ENCODE measurements around the gene ANKRD23.

ANKRD23 gene

DNA sequence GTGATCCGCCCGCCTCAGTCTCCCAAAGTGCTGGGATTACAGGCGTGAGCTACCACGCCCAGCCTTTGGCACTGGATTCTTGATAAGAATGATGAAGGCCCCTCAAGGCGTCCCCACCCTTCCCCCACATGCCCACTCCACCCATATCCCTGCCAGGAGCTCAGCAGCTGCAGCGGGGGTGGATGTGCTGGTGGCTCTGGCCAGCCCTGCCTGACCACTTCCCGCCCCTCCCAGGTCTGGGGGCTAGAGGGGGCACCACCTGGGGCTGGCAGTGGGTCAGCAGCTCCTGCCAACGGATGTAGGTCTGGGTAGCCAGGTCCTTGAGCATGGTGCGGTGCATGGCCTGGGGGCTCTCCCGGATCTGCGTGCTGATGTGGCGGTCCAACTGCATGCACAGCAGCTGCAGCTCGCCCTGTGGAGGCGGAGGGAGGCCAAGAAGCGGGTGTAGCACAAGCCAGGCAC lies 33.8 kb upstream of the ANKRD23 start:
- DNase-seq (ENCODE audit: low read depth, low spot score): peak; percentile 49

DNA sequence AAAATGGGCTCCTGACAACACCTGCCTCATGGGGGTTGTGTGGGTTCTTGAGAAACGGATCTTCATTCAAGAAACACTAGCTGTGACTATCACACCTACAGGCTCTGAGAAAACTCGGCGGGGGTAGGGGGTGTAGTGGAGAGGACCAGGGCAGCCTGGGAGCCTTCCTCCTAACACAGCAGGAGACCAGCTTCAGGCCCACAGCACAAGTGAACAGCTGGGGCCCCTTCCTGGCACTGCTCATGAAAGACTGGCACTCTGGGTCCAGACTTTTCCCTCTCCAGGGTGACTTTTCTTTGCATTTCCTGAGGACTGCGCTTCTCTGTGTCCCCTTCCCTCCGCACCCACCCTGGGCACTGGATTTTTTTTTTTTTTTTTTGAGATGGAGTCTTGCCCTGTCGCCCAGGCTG lies 33.2 kb upstream of the ANKRD23 start:
- no peak for DNase-seq (ENCODE audit: low read depth, low spot score)

DNA sequence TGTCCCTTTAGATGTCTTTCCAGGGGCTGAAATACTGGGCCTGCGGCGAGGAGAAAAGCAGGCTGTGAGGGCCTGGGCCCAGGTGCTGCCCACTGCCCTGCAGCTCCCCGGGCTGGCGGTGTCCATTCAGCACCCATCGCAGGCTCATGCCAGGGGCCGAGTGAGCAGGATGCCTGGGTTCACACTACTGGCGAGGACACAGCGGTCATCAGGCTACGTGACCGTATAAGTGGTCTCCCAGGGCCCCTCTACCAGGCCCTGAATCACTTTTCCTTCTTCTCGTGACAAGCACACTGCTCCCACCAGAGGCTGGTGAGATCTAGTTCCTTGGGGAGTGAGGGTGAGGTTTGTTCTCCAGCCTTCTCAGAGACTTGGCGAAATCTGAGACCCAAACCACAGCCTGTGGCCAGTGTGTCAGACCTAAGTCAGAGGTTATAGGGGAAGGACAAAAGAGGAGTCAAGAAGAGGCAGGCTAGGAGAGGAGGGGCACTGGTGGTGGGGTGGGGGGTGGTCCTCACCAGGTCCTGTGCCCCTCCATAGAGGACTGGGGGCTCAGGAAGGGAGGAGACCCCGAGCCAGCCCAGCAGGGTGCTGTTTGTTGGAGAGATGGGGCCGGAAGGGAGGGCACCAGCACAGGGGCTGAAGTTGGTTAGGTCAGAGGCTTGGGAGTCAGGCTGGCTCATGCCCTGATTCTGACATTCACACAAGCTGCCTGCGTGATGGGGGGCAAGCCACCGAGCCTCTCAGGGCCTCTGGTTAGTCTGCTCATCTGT lies 32.6 kb upstream of the ANKRD23 start:
- no peak for DNase-seq (ENCODE audit: low read depth, low spot score)

DNA sequence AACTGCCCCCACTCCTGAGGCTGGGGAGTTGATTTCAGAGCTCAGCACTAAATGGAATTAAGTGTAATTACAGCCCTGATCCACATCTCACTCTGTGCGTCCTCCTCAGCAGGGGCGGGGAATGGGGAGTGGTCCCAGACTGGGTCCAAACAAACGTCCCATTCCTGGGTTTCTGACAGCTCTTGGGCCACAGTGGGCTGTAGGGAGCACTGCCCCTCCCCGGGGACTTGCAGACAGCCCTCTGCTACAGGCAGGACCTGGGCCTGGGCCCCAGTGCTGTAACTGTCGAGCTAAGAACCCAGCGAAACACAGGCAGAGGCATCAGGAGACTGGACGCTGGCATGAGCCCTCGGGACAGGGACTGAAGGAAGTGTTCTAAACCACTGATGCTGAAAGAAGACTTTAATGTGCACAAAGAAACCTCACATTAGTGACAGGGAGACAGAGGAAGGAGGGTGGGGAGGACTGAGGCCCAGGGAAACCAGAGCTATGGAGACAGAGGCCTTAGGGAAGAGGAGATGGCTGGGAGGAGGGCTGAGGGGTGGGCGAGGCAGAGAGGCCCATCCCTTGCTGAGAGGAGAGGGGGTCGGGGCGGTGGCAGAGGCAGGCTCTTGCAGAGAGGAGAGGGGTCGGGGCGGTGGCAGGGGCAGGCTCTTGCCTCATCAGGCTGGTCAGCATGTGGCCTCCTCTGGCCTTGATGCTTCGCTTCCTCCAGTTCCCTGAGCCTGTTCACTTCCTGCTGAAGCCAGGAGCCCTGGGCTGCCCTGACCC lies 31.9 kb upstream of the ANKRD23 start:
- peak; percentile 75 for DNase-seq (ENCODE audit: low read depth, low spot score)

DNA sequence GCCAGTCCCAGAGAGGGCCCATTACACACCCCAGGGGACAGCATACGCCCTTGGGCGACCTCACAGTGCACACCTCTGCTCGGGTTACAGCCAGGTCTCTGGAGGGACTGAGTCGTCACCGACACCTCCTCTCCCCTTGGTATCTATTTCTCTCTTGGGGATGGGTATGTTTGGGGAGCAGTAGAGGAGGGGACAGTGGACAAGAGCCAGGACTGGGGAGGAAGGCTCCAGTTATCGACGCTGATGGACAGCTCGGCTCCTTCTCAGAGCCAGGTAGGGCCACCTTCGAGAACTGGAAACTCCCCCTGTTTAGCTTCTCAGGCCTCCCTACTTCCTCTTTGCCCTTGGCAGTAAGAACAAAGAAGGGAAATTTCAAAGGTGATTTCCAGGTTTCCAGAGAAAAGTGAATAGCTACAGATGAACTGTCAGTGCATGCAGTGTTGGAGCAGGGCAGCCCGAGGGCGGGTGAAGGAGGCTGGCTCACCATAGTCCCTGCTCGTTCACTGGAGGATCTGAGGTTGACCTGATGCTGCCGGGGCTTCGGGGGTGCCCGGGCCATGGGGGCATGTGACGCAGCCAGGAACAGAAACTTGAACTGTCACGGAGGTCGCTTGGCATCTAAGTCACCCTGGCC lies 30.5 kb upstream of the ANKRD23 start:
- peak; percentile 79 for DNase-seq (ENCODE audit: low read depth, low spot score)

DNA sequence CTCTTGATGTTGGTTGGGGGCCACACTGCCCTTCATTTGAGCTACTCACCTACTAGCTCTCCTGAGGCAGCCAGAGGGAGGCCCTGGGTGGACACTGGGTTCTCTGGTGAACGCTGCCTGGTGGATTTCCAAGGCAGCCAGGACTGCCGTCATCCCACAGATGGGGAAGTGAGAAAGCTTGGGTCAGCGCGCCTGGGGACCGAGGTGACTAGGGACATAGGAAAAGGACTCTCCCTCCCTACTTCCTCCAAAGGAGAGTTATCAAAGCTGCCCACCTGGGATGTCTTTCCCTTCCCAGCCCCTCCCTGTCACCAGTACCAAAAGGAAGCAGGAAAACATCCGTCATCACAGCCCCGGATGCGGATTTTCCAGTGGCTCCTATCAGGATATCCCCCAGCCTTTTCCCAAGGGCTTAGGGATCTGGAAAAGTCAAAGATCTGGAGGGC lies 29.9 kb upstream of the ANKRD23 start:
- peak; percentile 50 for DNase-seq (ENCODE audit: low read depth, low spot score)

DNA sequence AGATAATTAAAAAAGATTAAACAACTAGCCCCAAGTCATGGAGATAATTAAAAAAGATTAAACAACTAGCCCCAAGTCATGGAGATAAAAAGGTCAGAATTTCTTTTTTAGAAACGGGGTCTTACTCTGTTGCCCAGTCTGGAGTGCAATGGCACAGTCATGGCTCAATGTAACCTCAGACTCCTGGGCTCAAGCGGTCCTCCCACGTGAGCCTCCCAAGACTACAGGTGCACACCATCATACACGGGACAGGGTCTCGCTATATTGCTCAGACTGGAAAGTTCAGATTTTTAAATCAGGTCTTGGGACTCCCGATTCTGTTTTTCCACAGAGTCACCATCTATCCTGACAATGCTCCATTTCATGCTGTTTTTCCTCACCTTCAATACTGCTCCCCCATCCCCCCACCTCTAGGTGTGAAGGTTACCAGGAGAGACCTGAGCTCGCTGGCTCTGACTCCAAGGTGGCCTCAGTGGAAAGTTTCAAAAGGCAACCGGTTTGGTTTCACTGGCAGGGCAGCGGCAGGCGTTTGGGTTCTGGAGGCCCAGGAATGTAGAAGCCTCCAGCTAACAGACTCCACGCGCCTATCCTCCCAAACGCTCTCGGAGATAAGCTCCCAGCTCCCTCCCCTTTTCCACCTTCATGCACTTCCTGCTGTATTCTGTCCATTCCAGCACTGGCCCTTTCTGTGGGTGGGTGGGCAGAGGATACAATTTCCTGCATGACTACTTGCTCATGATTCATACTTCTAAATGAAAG lies 28.9 kb upstream of the ANKRD23 start:
- DNase-seq (ENCODE audit: low read depth, low spot score): peak; percentile 88

DNA sequence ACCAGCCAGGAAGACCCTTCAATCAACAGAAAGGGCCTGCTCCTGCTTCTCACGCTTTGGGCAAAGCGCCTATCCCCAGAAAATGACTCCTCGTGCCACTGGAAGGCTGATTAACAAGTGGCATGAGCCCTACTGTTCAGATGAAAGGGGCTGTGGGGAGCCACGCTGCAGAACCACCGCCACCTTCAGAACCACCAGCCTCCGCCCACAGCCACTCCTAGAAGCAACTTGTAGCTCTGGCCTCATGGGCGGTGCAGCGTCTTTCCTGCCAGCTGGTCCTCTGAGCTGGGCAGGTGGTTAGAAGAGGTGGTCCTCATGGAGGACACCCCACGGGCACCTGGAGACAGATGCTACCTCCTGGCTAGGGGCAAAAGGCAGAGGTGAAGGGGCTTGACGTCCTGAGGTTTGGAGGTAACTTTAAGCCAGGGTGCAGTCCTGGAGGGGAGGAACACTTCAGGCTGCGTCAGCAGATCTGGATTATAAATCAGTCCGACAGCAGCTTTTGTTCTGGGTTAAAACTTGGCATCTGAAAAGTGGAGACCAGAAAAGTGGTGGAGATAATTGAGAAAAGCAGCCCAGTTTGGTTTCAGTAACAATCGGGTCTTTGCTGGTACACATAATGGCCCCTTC lies 26.9 kb upstream of the ANKRD23 start:
- peak; percentile 51 for DNase-seq (ENCODE audit: low read depth, low spot score)

DNA sequence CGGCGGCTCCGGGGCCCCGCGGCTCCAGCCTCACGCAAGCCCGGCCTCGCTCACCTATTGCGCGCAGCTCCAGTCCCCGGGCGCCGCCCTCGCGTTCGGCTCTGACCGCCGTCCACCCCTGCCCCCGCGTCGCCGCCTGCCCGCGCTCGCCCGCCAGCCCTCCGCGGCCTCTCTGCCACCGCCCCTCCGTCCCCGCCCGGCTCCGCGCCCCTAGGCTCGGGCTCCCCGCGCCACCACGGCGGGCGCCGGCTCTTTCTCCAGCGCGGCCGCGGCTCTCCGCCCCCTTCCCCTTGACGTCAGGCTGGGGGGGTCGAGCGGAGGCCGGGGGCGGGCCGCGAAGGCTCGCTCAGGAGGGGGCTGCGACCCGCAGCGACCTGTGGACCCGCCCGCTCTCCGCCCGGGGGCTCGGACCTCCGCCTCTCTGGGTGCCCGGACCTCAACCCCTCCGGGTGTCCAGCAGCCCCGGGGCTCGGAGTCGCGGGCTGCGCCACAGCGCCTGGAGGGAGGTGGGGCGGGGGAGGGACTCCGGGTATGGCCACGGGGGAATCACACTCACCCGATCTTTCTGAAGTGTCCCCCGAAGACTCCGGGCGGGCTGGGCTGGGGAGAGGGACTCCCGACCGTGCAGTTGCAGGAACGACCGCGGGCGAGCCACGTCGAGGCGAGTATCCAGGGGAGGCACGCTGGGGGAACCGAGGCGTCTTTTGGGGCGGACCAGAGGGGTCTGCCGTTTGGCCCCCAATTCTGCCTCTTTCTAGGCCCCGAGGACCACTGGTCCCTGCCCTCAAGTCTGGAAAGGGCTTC lies 26.2 kb upstream of the ANKRD23 start, which contains the start of gene SEMA4C:
Gene SEMA4C (minus strand): TSS at position 259 of the 804 bp plus-strand sequence. CDS start 2,194 bp downstream, outside the sequence.
- peak; percentile 47 for DNase-seq (ENCODE audit: low read depth, low spot score)

DNA sequence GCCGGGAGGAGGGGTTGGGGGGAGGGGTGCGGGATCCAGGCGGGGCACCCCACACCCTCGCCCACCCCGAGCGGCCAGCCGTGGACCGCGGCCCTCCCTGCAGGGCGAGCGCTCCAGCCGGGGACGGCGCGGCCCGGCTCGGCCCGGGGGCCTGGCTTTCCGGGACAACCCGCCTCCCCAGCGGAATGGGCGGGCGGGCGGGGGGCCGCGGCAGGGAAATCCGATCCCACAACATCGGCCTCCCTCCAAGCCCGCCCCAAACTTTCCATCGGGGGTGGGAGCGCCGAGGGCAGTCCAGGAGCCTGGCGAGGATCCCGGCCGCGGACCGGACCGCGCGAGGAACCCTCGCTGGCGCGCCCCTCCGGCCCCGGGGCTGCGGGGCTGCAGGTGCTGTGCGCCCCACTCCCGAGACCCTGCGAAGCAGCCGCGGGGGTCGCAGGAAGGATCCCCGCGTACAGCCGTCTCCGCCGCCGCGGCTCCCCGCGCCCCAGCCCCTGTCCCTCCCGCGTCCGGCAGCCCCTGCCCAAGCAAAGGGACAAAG lies 25.5 kb upstream of the ANKRD23 start:
- DNase-seq (ENCODE audit: low read depth, low spot score): peak; percentile 45

DNA sequence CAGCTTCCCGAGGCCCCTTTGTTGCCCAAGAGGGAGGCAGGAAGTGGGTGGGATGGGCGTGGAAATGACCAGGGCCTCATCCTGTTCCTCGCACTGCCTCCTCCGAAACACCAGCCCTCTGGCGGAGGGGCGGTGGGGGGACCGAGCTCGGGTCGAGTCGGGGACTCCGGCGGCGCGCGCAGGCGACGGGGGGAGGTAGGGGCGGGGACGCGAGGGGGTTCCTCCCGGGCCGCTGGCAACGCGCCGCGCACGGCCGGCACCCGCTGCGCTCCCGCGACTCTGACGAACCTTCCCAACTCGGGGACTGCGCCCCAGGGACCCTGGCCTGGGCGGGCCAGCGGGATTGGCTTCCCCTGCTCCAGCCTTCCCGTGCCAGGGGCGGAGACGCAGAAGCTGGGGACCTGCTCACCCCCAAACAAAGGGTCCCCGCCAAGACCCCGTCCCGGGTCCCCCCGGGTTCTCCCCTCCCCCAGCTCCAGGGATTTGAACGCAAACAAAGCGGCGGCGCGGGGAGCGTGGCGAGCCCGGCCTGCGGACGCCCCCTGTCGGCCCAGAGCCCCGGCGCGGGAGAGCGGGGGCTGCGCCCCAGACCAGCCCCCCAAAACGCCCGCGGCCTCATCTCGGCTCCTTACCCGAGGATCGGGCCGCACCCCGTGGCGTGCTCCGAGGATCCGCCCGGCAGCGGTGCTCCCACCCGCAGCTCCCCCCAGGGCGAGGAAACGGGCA lies 24.9 kb upstream of the ANKRD23 start:
- DNase-seq (ENCODE audit: low read depth, low spot score): peak; percentile 67

DNA sequence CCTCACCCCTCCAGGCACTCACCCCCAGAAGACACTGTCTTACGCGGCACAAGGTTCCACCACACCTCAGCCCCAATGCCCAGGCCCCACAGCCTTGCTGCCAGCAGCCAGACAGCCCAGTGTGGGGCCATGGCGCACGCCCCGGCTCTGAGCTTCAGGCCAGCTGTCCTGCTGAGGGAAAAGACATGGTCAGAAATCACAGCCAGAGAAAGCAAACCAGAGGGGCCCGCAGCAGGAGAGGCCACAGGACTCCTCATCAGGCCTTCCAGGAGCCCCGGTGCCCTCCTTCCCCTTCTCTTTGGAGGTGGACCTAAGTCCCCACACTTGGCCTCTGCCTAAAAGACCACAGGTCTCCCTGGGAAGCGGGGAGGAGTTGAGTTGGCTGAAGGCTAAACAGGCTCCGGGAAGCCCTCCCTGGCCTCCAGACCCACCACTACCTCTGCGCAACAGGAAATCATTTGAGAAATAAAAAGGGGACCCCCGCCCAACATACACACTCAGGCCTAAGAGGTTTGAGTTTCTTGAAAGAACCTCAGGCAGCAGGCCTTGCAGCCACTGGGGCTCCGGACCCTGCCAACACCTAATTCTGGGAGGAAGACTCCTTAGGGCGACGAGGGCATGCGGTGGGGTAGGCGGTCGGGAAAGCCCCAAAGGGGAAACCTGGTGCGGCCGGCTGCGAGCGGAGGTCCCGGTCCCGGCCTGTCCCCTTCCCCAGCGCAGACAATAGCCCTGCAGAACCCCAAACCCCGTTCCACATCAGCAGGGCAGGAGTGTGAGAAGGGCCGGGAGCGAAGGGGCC lies 24.1 kb upstream of the ANKRD23 start:
- peak; percentile 29 for DNase-seq (ENCODE audit: low read depth, low spot score)

DNA sequence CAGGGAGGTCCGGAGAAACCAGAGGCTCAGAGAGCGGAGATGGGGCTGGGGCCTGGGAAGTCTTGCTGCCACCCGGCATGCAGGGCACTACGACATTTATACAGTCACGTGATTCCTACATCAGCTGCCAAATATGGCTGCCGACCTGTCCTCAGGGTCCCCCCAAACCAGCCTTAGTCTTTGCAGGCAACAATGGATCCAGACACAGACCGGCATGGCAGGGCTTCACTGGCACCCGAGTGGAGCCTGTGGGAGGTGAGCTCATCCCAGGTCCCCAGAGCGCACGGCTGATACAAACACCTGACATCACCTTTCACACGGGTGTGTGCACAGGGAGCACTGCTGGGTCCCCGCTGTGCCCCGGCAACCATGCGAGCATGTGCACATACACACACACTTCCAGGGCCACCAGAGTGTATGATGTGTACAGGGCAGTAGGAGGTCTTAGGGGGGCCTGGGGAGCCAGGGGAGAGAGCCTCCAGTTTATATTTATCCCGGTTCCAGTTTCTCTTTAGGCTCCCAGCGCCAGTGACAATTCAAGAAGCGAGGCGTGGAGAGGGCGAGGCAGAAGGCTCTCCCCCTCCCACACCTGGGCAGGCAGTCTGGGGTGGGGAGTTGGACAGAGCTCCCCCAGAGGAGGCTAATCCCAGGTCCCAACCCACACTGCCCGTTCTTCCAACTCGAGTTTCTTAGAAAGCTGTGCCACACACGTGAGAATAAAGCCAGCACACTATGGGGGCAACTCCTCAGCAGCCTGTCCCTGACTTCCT lies 23.4 kb upstream of the ANKRD23 start:
- no peak for DNase-seq (ENCODE audit: low read depth, low spot score)

DNA sequence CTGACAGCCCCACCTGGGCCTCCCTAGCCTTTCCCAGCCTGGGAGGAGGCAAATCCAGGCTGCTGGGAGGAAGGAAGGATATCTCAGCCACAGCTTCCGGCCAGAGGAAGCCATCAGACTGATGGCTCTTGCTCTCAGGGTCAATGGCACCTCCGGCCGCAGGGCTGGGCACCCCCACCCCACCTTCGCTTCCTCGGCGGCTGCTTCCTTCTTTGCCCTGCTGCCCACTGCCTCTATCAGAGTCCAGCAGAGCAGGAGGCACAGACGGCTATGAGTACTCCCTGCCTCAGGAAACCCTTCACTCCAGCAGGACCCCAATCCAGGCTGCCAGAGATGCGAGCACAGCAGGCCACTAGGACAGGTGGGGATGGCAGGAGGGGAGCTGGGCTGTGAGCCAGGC lies 22.8 kb upstream of the ANKRD23 start:
- no peak for DNase-seq (ENCODE audit: low read depth, low spot score)

DNA sequence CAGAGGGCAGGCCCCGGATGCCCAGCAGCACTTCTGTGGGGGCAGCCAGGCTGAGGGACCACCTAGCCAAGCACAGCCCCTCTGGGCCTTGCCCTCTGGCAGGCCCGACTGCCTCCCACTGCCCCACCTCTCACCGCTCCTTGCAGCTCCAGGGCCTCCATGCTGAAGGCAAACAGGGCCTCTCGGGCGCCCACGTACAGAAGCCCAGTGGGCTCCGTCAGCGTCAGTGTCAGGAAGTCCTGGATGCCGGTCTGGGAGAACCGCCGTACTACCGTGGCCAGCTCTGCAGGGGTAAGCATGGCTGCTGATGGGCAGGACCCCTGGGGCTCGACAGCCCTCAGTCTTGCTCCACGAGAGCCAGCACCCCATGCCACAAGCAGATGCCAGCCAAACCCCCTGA lies 22.3 kb upstream of the ANKRD23 start:
- DNase-seq (ENCODE audit: low read depth, low spot score): no peak

DNA sequence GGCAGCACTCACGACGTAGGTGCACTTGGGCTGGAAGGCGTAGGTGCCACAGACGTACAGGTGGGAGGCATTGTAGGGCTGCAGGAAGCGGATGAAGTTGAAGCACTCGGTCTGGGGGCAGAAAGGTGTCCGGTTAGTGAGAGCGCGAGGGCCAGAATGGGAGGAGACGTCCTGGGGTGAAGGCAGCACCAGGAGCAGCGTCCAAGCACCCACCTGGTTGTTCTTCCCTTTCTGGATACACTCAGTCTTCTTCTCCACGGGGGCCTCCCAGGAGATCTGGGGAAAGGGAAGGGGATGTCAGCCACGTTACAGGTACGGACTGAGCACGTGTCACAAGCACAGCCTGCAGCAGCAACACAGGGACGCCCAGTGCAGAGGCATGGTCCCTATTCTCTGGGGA lies 21.8 kb upstream of the ANKRD23 start:
- DNase-seq (ENCODE audit: low read depth, low spot score): no peak

DNA sequence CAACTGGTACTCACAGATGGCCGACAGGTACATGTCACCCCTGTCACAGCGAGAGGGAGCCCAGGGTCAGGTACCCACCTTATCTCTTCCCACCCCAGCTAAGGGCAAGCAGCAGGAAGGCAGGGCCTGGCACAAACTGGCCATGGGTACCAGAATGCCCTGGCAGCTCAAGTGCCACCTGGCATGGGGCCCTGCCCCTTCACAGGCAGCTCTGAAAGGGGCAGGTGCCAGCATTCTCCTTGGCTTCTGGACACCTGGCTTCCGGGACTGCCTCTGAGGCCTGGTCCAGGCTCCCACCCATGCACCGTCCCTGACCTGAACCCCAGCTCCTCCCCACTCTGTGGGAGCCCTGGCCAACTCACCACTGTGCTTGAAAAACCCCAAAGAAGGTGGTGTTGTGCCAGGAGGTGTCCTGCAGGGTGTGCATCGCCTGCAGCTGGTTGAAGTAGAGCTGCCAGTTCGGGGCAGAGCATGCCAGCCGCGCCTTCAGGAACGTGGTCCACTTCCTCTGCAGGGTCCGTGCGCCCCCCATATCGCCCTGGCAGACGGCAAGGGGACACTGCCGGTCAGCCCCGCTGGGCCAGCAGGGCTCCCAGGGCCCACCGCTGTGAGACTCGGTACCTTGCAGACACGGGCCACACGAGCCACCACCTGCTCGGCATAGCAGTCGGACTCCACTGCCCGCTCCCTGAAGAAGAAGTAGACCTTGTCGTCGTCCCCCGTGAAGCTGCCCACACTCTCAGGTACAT lies 20.7 kb upstream of the ANKRD23 start:
- DNase-seq (ENCODE audit: low read depth, low spot score): no peak

All from ELF-1 (cell line).